SK-N-SH treated with all-trans-retinoic acid at 6 μM for 48 hours (cell line): Measurements from ENCODE around the gene DENND1A.
A peak's percentile ranks its signal among the peaks of the same experiment; 100 is the strongest.
"Not testable (repeated sequence)": the region's sequence is repeated elsewhere in the genome, so short reads cannot be mapped to it uniquely, and the experiment has no call there.

Source experiments
- ATAC-seq: fragments of 200-7000 bp; cut with Tn5 transposase; 3 replicates; pipeline ENCODE4 v1.9.1; 2020; ENCODE audit warnings: mild to moderate bottlenecking, moderate library complexity
- ARNTL ChIP-seq: fragments of 450-650 bp; formaldehyde crosslinking; IDR thresholded peaks from 2 replicates; pipeline ENCODE4 v1.5.0; 2020; ENCODE audit warnings: low read depth, mild to moderate bottlenecking, moderate library complexity, borderline replicate concordance
- OSR1 ChIP-seq: fragments of 250-450 bp; sonication (Bioruptor Pico); IDR thresholded peaks from 2 replicates; pipeline ENCODE4 v1.8.0; 2022; ENCODE audit warnings: moderate library complexity, mild to moderate bottlenecking, inconsistent platforms
- PPARA ChIP-seq: fragments of 250-450 bp; sonication (Bioruptor Pico); IDR thresholded peaks from 2 replicates; pipeline ENCODE4 v1.5.0; 2020; ENCODE audit warnings: mild to moderate bottlenecking, borderline replicate concordance
- RARB ChIP-seq: fragments of 250-450 bp; sonication (Bioruptor Pico); IDR thresholded peaks from 2 replicates; pipeline ENCODE4 v1.8.0; 2021; ENCODE audit warnings: mild to moderate bottlenecking, moderate library complexity
- ZNF565 ChIP-seq: fragments of 450-650 bp; formaldehyde crosslinking; conservative IDR thresholded peaks from 2 replicates; pipeline ENCODE4 v1.5.0; 2020; ENCODE audit warnings: low read depth, mild to moderate bottlenecking, moderate library complexity
- TF ChIP-seq, protein P1 (sequence below): fragments of 250-450 bp; sonication (Bioruptor Pico); IDR thresholded peaks from 2 replicates; pipeline ENCODE4 v1.5.1; 2020; ENCODE audit warnings: low read depth, mild to moderate bottlenecking, moderate library complexity

DENND1A gene

DNA sequence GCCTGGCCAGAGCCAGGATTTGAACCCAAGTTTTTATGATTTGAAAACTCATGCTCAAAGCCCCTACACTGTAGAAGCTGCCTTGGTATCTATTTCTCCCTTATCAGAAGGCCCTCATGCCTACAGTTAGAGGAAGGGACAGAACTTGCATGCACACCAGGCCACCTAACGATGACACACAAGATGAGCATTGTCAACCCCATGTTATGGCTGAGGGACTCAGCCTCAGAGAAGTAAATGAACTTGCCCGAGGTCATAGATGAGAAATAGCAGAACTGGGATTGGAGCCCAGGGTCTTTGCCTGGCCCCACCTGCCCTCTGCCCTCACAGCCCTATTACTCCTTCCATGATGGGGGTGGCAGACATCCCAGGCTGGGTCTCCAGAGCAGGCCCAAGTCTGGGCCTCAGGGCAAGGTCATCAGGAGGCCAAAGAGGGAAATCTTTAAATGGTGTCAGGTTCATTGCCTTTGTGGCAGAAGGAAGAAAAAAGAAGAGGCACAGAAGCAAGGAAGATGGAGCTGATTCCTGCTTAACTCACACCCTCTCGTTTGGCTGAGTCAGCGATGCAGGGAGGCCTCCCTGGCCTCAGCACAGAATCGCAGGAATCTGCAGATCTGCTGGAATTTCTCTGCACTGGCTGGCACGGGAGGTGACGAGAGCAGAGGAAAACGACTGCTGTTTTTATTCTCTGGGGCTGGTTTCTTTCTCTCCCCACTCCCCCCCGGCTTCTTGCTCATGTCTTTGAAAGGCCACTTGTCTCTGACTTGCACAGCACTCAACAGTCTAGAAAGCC is 594.5 kb downstream of the DENND1A start:
- no peak for TF ChIP-seq ARNTL (CRISPR knock-in tag)
- no peak for TF ChIP-seq RARB
- no peak for TF ChIP-seq PPARA (CRISPR knock-in tag)
- peak; percentile 84 for ATAC-seq

DNA sequence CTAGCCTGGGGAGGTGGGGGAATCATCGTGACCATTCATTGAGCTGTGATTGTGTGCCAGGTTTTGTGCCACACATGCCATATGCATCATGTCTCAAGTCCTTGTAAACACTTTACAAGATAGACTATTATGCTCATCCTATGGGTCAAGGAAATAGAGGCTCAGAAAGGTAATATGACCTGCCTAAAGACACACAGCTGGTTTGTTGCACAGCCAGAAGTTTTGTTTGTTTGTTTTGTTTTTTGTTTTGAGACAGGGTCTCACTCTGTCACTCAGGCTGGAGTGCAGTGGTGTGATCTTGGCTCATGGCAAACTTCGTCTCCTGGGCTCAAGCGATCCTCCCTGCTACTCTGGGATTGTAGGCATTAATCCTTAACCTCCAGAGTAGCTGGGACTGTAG is 595.3 kb downstream of the DENND1A start:
- no peak for ATAC-seq
- TF ChIP-seq ARNTL (CRISPR knock-in tag) = no peak
- no peak for TF ChIP-seq OSR1 (CRISPR knock-in tag)

DNA sequence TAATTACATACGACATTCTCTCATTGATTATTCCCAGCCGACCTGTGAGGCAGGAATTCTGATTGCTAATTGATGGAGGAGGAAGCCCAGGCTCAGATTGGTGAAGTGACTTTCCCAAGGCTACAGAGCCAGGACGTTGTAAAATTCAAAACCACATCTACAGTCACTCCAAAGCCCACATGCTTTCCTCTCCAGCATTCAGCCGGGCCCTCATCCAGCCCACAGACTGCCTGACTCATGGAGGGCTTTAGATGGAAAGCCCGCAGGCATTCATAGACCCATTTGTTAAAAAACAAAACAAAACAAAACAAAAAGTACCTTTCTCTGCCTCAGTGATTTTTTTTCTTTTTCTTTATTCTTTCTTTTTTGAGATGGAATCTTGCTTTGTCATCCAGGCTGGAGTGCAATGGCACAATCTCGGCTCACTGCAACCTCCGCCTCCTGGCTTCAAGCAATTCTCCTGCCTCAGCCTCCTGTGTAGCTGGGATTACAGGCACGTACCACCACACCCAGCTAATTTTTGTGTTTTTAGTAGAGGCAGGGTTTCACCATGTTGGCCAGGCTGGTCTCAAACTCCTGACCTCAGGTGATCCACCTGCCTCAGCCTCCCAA is 596.8 kb downstream of the DENND1A start:
- not testable (repeated sequence) for ATAC-seq

DNA sequence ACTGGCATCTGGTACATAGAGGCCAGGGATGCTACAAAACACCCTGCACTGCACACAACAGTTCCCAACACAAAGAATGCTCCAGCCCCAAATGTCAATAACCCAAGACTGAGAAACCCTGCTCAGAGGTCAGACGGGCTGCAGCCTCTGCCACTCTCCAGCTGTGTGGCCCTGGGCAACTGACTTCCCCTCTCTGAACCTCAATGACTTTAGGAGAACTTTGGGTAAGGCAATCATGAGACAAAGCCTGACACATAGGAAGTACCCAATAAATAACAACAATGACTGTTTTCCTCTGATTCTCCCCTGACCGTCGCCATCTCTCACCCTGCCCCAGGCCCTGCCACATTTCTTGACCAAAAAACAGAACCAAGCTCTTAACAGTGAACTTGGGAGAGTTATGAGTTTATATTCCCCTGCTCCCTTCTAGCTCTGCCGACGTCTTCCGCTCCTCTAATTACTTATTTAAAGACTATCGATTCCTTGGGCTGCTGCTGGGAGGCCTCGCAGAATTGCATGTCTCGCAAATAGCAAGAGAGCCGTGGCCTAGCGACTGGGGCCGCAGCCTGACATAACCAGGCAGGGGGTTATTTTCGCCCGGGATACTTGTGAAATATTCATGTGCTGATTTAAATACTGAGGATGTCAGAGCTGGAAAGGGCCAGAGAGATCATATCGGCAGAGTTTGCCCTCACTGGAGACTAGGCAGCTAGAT is 598.4 kb downstream of the DENND1A start:
- no peak for ATAC-seq
- TF ChIP-seq, protein P1, sequence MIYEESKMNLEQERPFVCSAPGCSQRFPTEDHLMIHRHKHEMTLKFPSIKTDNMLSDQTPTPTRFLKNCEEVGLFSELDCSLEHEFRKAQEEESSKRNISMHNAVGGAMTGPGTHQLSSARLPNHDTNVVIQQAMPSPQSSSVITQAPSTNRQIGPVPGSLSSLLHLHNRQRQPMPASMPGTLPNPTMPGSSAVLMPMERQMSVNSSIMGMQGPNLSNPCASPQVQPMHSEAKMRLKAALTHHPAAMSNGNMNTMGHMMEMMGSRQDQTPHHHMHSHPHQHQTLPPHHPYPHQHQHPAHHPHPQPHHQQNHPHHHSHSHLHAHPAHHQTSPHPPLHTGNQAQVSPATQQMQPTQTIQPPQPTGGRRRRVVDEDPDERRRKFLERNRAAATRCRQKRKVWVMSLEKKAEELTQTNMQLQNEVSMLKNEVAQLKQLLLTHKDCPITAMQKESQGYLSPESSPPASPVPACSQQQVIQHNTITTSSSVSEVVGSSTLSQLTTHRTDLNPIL = no peak
- no peak for TF ChIP-seq ZNF565
- TF ChIP-seq, all 23 proteins: peak for 0
